ENCODE measurements around the gene LTV1.
"Not testable (repeated sequence)": the region's sequence is repeated elsewhere in the genome, so short reads cannot be mapped to it uniquely, and the experiment has no call there.

LTV1 gene

DNA sequence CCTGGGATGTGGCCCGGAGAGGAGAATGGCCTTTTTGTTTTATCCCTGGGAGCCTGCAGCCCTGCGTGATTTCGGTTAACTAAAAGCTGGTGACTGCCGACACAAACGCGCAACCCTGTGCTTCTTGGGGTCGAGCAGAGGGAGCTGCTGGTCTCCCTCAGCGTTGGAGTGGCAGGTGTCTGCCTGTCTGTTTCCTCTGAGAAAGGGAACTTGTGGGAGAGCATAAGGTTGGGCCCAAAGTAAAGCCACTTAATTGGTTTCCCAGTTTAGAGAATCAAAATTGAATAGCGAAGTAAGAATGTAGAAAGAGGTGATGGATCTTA is 500 bp downstream of the LTV1 start:
- Histone ChIP-seq H3K36me3 (ENCODE audit: control insufficient read depth, insufficient read depth, low read length) (peaks cover 22% of the 10 kb centered on the region; the same call in 1 of the 2 replicates), H3K4me3 (ENCODE audit: low read length) (peak overlapping the region; percentile 88), H3K27me3 (ENCODE audit: control insufficient read depth, insufficient read depth, low read length) (no peaks in the 10 kb centered on the region), H3K9me3 (ENCODE audit: control insufficient read depth, insufficient read depth, low read length) (no peaks in the 10 kb centered on the region), H3K4me1 (ENCODE audit: control insufficient read depth, insufficient read depth, low read length) (no peaks in the 10 kb centered on the region), H3K27ac (ENCODE audit: low read length) (no peak overlapping the region)
- no CpG with 5 or more reads among the region's 9 CpGs for WGBS (ENCODE audit: insufficient coverage, insufficient read length)
- no peak for DNase-seq (ENCODE audit: low read depth, low spot score)

DNA sequence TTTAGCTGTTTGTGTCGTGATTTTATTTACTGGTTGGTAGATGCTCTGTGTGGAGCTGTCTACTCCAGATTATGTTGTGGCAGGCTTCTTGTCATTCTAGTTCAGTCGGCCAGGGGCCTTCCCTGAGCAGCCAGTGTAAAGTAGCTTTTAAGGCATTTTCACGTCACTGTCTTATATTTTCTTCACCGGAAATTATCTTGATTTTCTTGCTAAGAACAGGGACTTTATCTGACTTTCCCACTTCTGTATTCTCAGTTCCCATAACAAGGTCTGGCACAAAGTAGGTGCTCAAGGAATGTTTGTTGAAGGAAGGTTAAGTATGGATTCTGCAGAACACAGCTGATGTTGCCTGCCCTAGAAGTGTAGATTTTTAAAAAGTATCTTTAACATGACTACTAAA is 868 bp downstream of the LTV1 start:
- Histone ChIP-seq H3K4me1 (ENCODE audit: control insufficient read depth, insufficient read depth, low read length) (no peaks in the 10 kb centered on the region), H3K27ac (ENCODE audit: low read length) (no peak overlapping the region), H3K9me3 (ENCODE audit: control insufficient read depth, insufficient read depth, low read length) (no peaks in the 10 kb centered on the region), H3K27me3 (ENCODE audit: control insufficient read depth, insufficient read depth, low read length) (no peaks in the 10 kb centered on the region), H3K4me3 (ENCODE audit: low read length) (peak overlapping the region; percentile 88; the same call in 1 of the 2 replicates), H3K36me3 (ENCODE audit: control insufficient read depth, insufficient read depth, low read length) (peaks cover 26% of the 10 kb centered on the region; the same call in 1 of the 2 replicates)
- no peak for DNase-seq (ENCODE audit: low read depth, low spot score)
- no CpG with 5 or more reads among the region's 4 CpGs for WGBS (ENCODE audit: insufficient coverage, insufficient read length)

DNA sequence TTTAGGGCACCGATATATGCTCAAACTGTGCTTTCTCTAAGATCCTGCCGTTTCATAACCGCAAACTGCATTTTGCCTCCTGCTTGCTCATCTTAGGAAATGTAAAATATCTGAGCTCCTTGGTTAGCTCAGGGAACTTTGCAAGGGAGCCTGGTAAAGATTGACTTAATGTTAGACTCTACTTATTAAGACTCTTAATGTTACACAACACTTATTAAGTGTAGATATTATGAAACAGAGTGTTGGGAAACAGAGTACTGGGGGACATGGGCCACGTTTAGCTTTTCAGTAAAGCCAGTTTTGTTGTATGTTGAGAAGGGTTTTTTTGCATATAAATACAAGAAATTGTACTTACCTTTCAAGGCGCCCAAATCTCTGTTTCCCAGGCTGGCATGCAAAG is 1.9 kb downstream of the LTV1 start:
- no CpG with 5 or more reads among the region's 5 CpGs for WGBS (ENCODE audit: insufficient coverage, insufficient read length)
- no peak overlapping the region for H3K4me3 ChIP-seq (ENCODE audit: low read length)
- H3K27ac ChIP-seq (ENCODE audit: low read length), result no peak overlapping the region
- H3K4me1 ChIP-seq (ENCODE audit: control insufficient read depth, insufficient read depth, low read length), result no peaks in the 10 kb centered on the region
- no peaks in the 10 kb centered on the region for H3K9me3 ChIP-seq (ENCODE audit: control insufficient read depth, insufficient read depth, low read length)
- DNase-seq (ENCODE audit: low read depth, low spot score), result no peak
- peaks cover 27% of the 10 kb centered on the region; the same call in 1 of the 2 replicates for H3K36me3 ChIP-seq (ENCODE audit: control insufficient read depth, insufficient read depth, low read length)
- no peaks in the 10 kb centered on the region for H3K27me3 ChIP-seq (ENCODE audit: control insufficient read depth, insufficient read depth, low read length)

DNA sequence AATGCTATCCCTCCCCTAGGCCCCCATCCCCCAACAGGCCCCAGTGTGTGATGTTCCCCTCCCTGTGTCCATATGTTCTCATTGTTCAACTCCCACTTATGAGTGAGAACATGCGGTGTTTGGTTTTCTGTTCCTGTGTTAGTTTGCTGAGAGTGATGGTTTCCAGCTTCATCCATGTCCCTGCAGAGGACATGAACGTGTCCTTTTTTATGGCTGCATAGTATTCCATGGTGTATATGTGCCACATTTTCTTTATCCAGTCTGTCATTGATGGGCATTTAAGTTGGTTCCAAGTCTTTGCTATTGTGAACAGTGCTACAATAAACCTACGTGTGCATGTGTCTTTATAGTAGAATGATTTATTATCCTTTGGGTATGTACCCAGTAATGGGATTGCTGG is 8.6 kb downstream of the LTV1 start:
- not testable (repeated sequence) for H3K9me3 ChIP-seq (ENCODE audit: control insufficient read depth, insufficient read depth, low read length); H3K4me3 ChIP-seq (ENCODE audit: low read length); H3K27ac ChIP-seq (ENCODE audit: low read length); H3K27me3 ChIP-seq (ENCODE audit: control insufficient read depth, insufficient read depth, low read length); H3K4me1 ChIP-seq (ENCODE audit: control insufficient read depth, insufficient read depth, low read length); DNase-seq (ENCODE audit: low read depth, low spot score)
- peaks cover 18% of the 10 kb centered on the region; the same call in 1 of the 2 replicates for H3K36me3 ChIP-seq (ENCODE audit: control insufficient read depth, insufficient read depth, low read length)
- no CpG with 5 or more reads among the region's 3 CpGs for WGBS (ENCODE audit: insufficient coverage, insufficient read length)

DNA sequence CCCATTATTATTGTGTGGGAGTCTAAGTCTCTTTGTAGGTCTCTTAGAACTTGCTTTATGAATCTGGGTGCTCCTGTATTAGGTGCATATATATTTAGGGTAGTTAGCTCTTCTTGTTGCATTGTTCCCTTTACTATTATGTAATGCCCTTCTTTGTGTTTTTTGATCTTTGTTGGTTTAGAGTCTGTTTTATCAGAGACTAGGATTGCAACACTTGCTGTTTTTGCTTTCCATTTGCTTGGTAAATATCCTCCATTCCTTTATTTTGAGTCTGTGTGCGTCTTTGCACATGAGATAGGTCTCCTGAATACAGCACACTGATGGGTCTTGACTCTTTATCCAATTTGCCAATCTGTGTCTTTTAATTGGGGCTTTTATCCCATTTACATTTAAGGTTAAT is 11.9 kb downstream of the LTV1 start:
- DNase-seq (ENCODE audit: low read depth, low spot score); H3K4me3 ChIP-seq (ENCODE audit: low read length); H3K9me3 ChIP-seq (ENCODE audit: control insufficient read depth, insufficient read depth, low read length); H3K27me3 ChIP-seq (ENCODE audit: control insufficient read depth, insufficient read depth, low read length); H3K4me1 ChIP-seq (ENCODE audit: control insufficient read depth, insufficient read depth, low read length); H3K27ac ChIP-seq (ENCODE audit: low read length): not testable (repeated sequence)
- peaks cover 17% of the 10 kb centered on the region; the same call in 1 of the 2 replicates for H3K36me3 ChIP-seq (ENCODE audit: control insufficient read depth, insufficient read depth, low read length)
- WGBS (ENCODE audit: insufficient coverage, insufficient read length), result no CpG with 5 or more reads among the region's 1 CpG

DNA sequence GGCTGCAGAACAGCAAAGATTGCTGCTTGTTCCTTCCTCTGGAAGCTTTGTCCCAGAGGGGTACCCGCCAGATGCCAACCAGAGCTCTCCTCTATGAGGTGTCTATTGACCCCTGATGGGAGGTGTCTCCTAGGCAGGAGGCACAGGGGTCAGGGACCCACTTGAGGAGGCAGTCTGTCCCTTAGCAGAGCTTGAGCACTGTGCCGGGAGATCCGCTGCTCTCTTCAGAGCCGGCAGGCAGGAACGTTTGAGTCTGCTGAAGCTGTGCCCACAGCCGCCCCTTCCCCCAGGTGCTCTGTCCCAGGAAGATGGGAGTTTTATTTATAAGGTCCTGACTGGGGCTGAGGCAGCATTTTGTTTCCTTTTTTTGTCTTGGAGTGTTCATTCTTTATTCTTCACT is 13.6 kb downstream of the LTV1 start:
- H3K9me3 ChIP-seq (ENCODE audit: control insufficient read depth, insufficient read depth, low read length); H3K4me1 ChIP-seq (ENCODE audit: control insufficient read depth, insufficient read depth, low read length); H3K4me3 ChIP-seq (ENCODE audit: low read length); DNase-seq (ENCODE audit: low read depth, low spot score); H3K27ac ChIP-seq (ENCODE audit: low read length); H3K27me3 ChIP-seq (ENCODE audit: control insufficient read depth, insufficient read depth, low read length): not testable (repeated sequence)
- peaks cover 19% of the 10 kb centered on the region; the same call in 1 of the 2 replicates for H3K36me3 ChIP-seq (ENCODE audit: control insufficient read depth, insufficient read depth, low read length)
- WGBS (ENCODE audit: insufficient coverage, insufficient read length), result no CpG with 5 or more reads among the region's 6 CpGs

DNA sequence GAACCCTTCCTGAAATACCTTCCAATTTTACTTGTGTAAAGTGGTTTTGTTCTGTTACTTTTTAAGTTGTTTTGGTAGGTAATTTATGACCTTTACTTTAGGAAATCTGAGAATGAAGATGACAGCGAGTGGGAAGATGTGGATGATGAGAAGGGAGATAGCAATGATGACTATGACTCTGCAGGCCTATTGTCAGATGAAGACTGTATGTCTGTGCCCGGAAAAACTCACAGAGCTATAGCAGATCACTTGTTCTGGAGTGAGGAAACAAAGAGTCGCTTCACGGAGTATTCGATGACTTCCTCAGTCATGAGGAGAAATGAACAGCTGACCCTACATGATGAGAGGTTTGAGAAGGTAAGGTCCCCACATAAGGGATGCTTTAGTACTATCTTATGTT is 14.5 kb downstream of the LTV1 start:
- Histone ChIP-seq H3K4me3 (ENCODE audit: low read length) (no peak overlapping the region), H3K27ac (ENCODE audit: low read length) (no peak overlapping the region), H3K27me3 (ENCODE audit: control insufficient read depth, insufficient read depth, low read length) (no peaks in the 10 kb centered on the region), H3K36me3 (ENCODE audit: control insufficient read depth, insufficient read depth, low read length) (peaks cover 20% of the 10 kb centered on the region; the same call in 1 of the 2 replicates), H3K4me1 (ENCODE audit: control insufficient read depth, insufficient read depth, low read length) (no peaks in the 10 kb centered on the region), H3K9me3 (ENCODE audit: control insufficient read depth, insufficient read depth, low read length) (no peaks in the 10 kb centered on the region)
- no peak for DNase-seq (ENCODE audit: low read depth, low spot score)
- 100% methylated on average over 1 of the region's 5 CpGs for WGBS (ENCODE audit: insufficient coverage, insufficient read length)

DNA sequence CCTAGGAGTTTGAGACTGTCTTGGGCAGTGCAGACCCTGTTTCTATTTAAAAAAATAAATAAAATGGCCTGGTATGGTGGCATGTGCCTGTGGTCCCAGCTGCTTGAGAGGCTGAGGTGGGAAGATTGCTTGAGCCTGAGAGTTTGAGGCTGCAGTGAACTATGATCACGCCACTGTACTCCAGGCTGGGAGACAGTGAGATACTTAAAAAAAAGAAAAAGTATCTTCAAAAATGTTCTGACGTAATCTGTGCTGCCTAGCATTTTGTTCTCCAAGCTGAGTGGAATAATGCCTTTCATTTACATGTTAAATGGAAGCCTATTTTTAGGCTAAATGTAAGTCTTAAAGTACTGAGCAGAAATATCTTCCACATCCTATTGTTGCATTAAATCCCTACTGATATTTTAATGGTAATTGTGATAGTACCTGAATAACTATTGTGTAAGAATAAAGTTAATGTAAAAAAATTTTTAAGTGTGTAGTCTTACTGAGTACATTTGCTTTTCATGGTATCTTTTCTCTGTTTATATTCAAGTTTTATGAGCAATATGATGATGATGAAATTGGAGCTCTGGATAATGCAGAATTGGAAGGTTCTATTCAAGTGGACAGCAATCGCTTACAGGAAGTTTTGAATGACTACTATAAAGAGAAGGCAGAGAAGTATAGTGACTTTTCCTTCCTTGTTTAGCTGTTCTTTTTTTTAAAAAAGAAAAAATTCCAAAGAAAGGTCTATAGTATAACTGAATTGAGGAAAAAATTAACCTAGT is 16.9 kb downstream of the LTV1 start:
- no peak for DNase-seq (ENCODE audit: low read depth, low spot score)
- WGBS (ENCODE audit: insufficient coverage, insufficient read length), result no CpG with 5 or more reads among the region's 3 CpGs
- H3K36me3 ChIP-seq (ENCODE audit: control insufficient read depth, insufficient read depth, low read length), result peaks cover 20% of the 10 kb centered on the region; the same call in 1 of the 2 replicates
- no peaks in the 10 kb centered on the region for H3K4me1 ChIP-seq (ENCODE audit: control insufficient read depth, insufficient read depth, low read length)
- H3K27me3 ChIP-seq (ENCODE audit: control insufficient read depth, insufficient read depth, low read length), result no peaks in the 10 kb centered on the region
- H3K27ac ChIP-seq (ENCODE audit: low read length), result no peak overlapping the region
- no peak overlapping the region for H3K4me3 ChIP-seq (ENCODE audit: low read length)
- no peaks in the 10 kb centered on the region for H3K9me3 ChIP-seq (ENCODE audit: control insufficient read depth, insufficient read depth, low read length)

DNA sequence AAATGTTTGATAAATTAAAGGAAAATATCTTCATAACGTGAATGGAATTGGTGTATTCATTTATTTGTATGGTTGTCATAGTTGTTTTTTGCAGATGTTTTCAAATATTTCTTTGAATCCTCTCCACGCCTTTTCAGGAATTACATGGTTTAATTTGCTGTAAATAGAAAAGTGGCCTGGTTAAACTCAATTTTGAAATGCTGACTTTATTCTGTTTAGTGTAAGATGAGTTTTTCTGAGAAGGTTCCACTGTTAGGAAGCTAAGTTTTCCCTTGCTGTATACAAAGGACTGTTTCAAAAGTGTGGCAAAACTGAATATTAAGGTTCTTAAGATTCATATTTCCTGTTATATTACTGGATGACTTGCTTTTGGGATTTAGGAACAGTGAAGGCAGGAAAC is 20.6 kb downstream of the LTV1 start:
- peaks cover 10% of the 10 kb centered on the region; the same call in 1 of the 2 replicates for H3K36me3 ChIP-seq (ENCODE audit: control insufficient read depth, insufficient read depth, low read length)
- H3K4me3 ChIP-seq (ENCODE audit: low read length), result no peak overlapping the region
- H3K9me3 ChIP-seq (ENCODE audit: control insufficient read depth, insufficient read depth, low read length), result no peaks in the 10 kb centered on the region
- no peaks in the 10 kb centered on the region for H3K27me3 ChIP-seq (ENCODE audit: control insufficient read depth, insufficient read depth, low read length)
- 100% methylated on average over 1 of the region's 2 CpGs for WGBS (ENCODE audit: insufficient coverage, insufficient read length)
- H3K4me1 ChIP-seq (ENCODE audit: control insufficient read depth, insufficient read depth, low read length), result no peaks in the 10 kb centered on the region
- no peak overlapping the region for H3K27ac ChIP-seq (ENCODE audit: low read length)
- no peak for DNase-seq (ENCODE audit: low read depth, low spot score)

DNA sequence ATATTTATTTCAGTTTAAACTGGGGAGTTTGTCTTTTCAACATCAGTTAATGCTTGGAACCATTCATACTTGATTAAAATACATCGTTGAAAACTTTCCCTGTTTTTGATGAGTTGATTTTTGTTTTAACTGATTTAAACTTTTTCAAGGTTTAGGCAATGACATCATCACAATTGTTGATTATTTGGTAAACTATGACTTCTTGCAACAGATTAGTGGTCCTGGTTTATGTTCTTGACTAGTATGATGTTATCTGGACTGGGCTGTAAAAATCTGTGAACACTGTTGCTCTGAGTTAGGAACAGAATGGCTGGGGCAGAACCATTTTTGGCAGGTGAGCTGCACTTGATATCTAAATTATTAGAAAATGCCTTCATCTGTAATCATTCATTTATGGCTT is 21.1 kb downstream of the LTV1 start, which contains the start of gene ZC2HC1B:
Gene ZC2HC1B, plus strand, starts transcription at position 241 of the 400 bp plus-strand sequence. Its CDS starts 66 bp downstream, at position 307.
- no peaks in the 10 kb centered on the region for H3K9me3 ChIP-seq (ENCODE audit: control insufficient read depth, insufficient read depth, low read length)
- no peak within 1 kb of the TSS for H3K27ac ChIP-seq (ENCODE audit: low read length)
- no peak within 1 kb of the TSS for H3K4me3 ChIP-seq (ENCODE audit: low read length)
- peaks cover 10% of the 10 kb centered on the region; the same call in 1 of the 2 replicates for H3K36me3 ChIP-seq (ENCODE audit: control insufficient read depth, insufficient read depth, low read length)
- DNase-seq (ENCODE audit: low read depth, low spot score), result no peak
- no peaks in the 10 kb centered on the region for H3K27me3 ChIP-seq (ENCODE audit: control insufficient read depth, insufficient read depth, low read length)
- no peaks in the 10 kb centered on the region for H3K4me1 ChIP-seq (ENCODE audit: control insufficient read depth, insufficient read depth, low read length)
- WGBS (ENCODE audit: insufficient coverage, insufficient read length), result no CpG with 5 or more reads among the region's 1 CpG

DNA sequence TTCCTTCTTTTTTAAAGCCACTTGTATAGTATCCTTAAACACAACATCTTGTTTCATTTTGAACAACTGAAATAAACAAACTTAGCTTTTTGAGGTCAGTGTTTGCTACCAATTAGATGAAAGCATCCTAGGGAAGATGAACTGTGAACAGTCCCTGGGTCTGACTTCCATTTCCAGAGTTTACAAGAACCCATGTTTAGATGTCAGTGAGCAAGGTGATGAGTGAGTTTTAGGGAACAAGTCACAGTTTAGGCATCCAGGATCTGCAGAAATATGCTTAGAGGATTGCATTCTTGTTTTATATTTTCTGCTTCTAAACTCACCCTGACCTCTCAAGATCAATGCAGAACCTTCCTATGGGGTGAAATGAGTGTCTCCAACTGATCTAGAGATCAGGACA is 24.1 kb downstream of the LTV1 start:
- H3K36me3 ChIP-seq (ENCODE audit: control insufficient read depth, insufficient read depth, low read length), result peaks cover 2% of the 10 kb centered on the region; the same call in 1 of the 2 replicates
- DNase-seq (ENCODE audit: low read depth, low spot score), result no peak

More for the DNA sequence above, 24.1 kb downstream of the LTV1 start:
- no peaks in the 10 kb centered on the region for H3K27me3 ChIP-seq (ENCODE audit: control insufficient read depth, insufficient read depth, low read length)
- H3K9me3 ChIP-seq (ENCODE audit: control insufficient read depth, insufficient read depth, low read length), result no peaks in the 10 kb centered on the region
- H3K27ac ChIP-seq (ENCODE audit: low read length), result no peak overlapping the region
- H3K4me3 ChIP-seq (ENCODE audit: low read length), result no peak overlapping the region
- no peaks in the 10 kb centered on the region for H3K4me1 ChIP-seq (ENCODE audit: control insufficient read depth, insufficient read depth, low read length)
